D341Med (cell line): ENCODE measurements around the gene SWI5.
"Not testable (repeated sequence)": the region's sequence is repeated elsewhere in the genome, so short reads cannot be mapped to it uniquely, and the experiment has no call there.

Experiments
- DNase-seq: peaks from one replicate; pipeline ENCODE4 v3.0.0; 2012; ENCODE audit warnings: low spot score

Gene SWI5

DNA sequence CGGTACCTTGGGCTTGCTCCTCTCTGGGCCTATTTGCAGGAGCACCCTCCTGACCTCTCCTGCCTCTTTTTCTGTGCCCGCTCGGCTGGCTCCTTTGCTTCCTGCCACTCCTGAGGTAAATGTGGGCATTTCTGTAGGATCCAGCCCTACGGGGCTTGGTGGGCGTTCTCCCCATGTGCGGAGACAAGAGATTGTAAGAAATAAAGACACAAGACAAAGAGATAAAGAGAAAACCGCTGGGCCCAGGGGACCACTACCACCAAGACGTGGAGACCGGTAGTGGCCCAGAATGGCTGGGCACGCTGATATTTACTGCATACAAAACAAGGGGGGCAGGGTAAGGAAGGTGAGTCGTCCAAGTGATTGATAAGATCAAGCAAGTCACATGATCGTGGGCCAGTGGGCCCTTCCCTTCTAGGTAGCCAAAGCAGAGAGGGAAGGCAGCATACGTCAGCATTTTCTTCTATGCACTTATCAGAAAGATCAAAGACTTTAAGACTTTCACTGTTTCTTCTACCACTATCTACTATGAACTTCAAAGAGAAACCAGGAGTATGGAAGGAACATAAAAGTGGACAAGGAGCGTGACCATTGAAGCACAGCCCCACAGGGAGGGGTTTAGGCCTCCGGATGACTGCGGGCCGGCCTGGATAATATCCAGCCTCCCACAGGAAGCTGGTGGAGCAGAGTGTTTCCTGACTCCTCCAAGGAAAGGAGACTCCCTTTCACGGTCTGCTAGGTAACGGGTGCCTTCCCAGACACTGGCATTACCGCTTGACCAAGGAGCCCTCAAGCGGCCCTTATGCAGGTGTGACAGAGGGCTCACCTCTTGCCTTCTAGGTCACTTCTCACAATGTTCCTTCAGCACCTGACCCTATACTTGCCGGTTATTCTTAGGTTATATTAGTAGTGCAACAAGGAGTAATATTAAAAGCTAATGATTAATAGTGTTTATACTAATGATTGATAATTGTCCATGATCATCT is 3.3 kb downstream of the SWI5 start:
- DNase-seq: not testable (repeated sequence)

DNA sequence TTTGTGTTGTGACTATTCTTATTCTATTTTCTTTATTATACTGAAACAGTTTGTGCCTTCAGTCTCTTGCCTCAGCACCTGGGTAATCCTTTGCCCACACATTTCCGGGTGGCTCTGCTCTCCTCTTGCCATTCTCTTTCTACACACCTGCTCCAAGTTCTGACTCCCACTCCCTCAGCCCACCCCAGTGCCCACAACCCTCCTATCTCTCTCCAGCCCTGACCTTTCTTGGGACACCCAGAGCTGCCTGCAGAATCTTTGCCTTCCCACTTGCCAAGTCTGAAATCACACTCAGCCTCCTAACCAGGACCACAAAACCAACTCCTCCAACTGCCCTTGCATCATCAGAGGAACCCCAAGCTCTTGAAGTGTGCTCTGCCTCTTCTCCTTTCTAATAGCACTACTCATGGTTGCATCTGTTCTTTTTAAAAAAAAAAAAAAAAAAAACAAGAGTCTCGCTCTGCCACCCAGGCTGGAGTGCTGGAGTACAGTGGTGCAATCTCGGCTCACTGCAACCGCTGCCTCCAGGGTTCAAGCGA is 4.1 kb downstream of the SWI5 start:
- DNase-seq: no peak

DNA sequence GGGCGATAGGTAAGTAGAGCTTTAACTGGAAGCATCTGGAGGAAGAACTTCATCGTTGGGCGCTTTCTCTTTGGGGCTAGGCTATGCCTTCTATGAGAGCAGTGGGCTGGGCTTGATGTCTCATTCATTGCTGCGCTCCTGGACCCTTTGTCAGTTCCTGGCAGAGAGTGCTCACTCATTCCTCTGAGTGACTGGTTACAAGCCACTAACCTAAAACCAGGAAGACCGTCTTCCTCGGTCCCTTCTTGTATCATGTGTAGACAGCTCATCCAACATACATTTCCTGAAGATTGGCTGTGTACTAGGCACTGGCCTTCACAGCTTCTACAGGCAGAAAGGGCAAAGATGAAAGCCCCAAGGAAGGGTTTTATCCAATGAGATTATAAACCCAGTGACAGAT is 6.4 kb downstream of the SWI5 start:
- no peak for DNase-seq

DNA sequence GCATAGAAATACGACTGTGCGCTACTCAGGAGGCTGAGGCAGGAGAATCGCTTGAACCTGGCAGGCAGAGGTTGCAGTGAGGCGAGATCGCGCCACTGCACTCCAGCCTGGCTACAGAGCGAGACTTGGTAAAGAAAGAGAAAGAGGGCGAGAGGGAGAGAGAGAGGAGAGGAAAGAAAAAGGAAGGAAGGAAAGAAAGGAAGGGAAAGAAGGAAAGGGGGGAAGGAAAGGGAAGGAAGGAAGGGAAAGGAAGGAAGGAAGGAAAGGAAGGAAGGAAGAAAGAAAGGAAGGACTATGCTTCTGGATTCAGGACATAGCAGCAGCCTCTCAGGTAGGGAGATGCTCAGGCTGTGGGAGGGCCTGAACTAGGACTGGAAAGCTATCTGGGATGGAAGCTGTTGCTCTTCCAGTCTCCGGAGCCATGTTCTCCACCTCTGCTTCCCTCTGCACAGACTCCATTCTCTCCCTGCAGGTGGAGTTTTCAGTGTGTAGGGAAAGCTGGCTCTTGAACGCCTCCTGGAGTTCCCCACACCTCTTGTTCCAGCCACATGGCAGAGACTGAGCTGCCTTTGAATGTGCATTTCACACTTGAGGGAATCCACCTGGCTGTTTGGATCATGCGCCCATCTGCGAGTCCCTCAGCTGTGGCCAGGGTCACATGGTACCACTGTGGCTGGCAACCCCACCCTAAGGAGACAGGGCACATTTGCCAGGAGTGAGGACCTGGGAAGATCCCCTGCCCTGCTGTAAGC is 9.1 kb downstream of the SWI5 start:
- no peak for DNase-seq

DNA sequence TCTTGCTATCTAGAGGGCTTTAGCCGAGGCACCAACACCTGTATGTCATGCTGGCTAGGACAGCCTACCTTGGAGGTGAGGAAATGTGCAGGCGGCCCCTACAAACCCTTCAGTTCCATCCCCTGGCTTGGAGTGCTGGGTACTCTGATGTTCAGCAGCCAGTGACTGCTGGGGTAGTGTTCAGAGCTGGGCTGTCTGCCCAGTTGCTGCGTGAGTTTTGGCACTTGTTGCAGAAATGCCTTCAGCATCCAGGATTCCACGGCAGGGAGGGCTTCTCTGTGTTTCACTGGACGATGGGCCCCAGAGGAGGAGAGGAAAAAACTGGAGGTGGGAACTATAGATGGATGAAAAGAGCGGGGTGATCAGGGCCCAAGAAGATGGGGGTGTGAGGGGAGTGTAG is 10.4 kb downstream of the SWI5 start:
- DNase-seq: no peak

DNA sequence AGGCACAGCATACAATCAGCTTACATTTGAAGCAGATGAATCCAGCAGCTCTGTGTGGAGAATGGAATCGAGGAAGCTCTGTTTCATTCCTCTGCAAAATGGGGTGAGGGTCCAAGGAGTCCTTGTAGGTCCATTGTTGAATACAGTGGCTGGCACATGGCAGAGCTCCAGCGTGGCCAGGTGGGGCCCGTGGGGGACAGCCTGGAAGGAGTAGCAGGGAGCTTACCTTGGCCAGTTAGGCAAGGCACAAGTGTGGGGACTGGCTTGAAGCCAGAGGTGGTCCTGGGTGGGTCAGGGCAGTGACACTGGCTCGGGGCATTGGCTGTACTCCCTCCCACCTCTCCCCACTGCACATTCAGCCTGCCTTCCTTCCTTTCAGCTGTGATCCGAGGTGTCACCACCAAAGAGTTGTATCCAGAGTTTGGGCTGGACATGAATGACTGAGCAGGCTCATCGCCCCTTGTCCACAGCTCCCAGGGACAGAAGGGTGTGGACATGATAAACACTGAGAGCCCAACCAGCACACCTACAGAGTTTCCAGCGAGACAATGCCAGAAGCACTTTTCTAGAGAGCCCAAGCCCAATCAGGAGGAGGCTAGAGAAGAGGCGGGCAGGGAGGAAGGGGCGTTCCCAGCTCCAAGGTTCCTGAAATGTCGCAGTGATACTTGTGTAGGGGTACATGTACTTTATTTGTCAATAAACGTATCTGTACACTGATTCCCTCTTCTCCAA is 12.4 kb downstream of the SWI5 start:
- DNase-seq: no peak

DNA sequence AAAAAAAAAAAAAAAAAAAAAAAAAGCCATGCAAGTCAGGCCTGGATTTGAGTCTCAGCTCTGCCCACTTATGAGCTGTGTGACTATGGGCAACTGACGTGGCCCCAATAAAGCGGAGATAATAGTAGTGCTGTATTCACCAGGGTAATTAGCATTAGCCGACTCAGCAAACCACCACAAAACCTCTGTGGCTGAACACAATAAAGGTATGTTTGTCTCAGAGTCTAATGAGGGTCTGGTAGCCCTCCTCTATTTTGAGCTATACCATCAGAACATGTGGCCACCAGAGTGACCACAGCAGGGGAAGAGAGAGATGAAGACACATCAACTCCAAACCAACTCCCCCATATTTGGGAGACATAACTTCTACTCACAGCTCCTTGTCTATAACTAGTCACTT is 15.9 kb downstream of the SWI5 start:
- DNase-seq: no peak

DNA sequence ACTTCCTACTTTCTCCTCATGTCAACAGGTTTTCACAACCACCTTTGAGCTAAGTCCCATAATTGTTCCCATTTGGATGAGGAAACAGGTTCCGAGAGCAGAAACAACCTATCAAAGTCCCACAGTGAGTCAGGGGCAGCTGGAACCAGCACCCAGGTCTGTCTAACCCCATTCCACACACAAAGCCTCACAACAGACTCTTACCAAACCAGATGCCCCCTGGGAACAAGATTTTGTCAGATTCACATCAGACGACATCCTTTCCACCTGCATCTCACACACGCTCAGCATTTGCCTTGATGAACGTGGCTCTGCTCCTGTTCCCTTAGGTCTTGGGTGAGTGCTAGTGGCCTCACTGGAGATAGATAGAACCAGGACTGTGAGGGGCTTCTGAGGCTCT is 17.0 kb downstream of the SWI5 start:
- DNase-seq: no peak

DNA sequence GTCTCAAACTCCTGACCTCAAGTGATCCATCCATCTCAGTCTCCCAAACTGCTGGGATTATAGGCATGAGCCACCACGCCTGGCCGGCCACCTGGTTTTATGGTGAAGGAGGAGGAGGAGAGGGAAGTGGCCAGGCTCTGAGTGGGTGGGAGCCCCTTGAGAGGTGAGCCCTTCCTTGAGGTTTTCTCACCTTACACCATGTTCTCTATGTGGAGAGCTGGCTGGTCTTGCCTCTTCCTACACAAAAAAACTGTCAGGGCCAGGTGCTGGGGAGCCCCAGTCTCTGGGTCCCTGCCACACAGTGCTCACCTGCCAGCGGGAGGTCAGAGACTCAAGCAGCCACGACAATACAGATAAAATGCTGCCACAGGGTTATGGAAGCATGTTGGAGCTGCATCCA is 18.1 kb downstream of the SWI5 start:
- no peak for DNase-seq

DNA sequence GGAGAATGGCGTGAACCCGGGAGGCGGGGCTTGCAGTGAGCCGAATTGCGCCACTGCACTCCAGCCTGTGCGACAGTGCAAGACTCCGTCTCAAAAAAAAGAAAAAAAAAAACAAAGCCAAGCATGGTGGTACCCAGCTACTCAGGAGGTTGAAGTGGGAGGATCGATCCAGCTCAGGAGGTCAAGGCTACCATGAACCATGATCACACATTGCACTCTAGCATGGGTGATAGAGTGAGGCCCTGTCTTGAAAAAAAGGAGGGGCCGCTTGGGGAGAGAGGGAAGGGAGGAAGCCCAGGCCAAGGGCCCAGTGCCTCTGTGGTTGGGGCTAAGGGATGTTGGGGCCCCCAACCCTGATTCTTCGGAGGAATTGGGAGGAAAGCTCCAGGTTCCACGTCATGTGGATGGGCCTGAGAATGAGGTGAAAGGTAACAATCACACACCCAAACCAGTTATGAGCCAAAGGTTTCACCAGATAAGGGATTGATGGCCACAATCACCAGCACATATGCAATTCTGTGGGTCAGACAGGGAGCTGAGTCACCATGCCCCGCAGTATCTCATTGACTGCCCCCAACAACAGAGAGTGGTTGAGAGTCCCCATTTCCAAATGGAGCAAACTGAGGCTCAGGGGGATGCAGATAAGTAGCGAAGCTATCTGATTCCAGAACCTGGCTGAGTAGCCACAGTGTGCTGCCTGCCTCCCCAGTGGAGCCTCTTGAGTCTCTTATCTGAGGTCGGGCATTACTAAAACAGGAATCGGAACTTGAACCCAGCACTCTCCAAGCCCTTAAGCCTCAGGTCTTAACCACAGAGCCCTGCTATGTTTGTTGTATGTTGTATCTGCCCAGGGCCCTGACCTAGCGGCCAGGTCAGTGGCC is 20.5 kb downstream of the SWI5 start:
- DNase-seq: no peak

DNA sequence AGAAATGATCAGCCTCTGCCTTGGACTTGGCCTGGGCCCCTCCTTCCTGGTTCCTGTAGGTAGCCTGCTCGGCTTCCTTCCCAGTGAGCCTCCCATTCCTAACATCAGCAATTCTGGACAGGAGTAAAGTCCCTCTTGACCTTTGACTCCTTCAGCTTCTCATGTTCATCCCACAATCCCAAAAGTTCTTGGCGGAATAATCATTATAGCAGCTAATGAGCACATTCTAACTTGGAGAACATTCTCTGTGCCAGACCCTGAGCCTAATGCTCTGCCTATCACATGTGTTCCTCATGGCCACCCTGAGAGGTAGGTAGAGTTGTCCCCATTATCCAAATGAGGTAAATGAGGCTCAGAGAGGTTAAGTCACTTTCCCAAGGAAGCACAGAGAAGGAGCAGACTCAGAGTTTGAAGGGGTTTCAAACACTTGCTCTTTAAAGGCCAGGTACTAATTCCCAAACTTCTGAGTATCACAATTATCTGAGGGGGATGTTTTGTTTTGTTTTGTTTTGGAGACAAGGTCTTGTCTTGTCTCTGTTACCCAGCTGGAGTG is 21.2 kb downstream of the SWI5 start:
- no peak for DNase-seq

DNA sequence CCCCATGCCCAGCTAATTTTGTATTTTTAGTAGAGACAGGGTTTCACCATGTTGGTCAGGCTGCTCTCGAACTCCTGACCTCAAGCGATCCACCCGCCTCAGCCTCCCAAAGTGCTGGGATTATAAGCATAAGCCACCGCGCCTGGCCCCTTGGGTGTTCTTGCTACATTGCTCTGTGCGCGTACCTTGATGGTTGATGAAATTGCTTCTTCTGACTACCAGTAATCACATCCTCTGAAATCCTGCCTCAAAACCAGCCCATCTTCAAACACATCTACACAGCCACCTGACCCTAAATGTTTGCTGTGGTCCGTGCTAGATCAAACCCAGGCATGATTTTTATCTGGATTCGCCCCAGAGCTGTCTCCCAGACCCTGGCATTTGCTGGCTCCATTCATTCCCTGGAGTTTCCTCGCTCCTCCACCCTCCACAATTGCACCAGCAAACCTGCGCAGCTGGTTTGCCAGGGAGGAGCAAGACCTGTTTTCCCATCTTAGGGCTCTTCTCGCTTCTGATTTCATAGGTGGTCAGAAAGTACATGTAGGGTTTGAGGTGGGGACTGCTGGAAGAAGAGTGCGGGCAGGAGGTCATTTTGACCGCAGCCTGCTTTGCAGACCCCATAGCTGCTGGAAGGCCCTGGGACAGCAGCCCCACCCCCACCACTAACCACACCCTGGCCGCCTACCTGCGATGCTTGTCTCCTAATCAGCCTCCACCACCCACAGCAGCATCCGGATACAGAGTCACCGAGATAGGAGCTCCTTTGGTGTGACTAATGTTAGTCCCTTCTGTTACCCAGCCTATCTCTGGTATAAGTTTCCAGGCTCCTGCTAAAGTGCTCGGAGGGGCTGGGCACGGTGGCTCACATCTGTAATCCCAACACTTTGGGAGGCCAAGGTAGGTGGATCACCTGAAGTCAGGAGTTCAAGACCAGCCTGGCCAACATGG is 22.7 kb downstream of the SWI5 start:
- DNase-seq: no peak

DNA sequence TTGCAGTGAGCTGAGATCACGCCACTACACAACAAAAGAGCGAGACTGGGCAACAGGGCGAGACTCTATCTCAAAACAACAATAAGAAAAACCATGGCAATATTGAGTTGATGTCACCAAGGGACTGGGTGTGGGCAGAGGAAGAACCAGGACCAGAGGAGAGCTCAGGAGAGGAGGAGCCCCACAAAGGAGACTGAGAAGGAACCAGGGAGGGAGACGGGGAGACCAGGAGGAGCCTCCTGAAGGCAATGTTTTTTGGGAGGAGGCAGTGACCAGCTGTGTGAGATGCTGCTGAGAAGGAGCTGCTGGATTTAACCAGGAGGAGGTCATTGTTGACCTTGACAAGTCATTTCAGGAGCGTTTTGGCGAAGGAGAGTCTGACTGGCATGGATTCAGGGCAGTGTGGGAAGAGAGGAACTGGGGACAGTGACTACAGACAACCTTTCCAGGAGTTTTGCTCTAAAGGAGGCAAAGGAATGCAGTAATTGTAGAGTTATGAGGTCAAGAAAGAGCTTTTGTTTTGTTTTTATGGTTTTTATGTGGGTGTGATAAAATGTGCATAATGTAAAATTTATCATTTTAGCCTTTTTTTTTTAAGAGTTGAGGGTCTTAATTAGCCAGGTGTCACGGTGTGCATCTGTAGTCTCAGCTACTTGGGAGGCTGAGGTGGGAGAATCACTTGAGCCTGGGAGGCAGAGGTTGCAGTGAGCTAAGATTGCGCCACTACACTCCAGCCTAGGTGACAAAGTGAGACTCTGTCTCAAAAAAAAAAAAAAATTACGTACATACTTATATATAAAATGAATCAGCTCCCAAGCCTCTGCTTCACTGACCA is 28.3 kb downstream of the SWI5 start:
- DNase-seq: no peak

DNA sequence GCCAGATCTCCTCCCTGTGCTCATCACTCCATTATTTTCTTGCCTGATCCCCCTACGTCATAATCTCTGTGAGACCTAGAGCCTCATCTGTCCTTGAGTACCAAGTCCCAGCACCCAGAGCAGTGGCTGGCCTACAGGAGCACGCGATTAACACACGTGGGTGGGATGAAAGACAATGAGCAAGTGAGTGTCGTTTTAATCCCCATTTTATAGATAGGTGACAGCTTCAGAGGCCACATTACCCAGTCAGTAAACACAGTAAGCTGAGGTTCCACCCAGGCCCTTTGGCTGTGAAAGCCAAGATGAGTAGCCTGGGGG is 28.9 kb downstream of the SWI5 start:
- DNase-seq: peak; percentile 67

DNA sequence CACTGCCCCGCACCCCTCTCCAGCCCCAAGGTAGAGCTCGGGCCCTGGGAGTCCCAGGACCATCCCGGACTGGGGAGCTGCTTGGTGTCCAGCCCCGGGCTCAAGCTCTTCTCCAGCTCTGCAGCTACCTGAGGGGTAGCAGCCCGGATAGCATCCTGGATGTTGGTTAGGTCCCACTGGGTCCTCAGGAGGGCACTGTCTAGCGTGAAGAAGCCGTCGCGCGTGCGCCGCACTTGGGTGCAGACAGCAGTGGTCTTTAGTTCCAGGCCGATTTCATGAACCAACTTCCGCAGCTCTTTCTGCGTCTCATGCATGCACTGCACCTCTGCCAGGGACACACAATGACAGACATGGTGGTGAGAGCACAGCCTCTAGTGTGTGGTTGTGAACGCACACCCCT is 33.5 kb downstream of the SWI5 start:
- DNase-seq: no peak

DNA sequence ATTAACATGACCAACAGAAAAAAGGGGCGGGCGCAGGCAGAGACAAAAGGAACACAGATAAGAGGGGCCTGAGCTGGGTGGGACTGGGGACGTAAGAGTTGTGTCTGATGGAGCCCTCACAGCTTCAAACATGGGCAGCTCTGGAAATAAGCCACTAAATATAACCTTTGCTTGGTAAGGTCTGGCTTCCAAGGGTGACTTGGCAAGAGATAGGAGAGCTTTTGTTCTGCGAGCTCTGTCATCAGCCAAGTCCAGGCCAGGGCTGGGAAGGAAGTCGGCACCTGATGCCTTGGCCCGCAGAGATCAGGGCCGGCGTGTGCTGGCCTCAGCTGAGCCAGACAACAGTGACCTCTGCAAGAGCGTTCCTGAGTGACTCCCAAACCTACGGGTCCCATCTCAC is 34.4 kb downstream of the SWI5 start:
- DNase-seq: no peak

DNA sequence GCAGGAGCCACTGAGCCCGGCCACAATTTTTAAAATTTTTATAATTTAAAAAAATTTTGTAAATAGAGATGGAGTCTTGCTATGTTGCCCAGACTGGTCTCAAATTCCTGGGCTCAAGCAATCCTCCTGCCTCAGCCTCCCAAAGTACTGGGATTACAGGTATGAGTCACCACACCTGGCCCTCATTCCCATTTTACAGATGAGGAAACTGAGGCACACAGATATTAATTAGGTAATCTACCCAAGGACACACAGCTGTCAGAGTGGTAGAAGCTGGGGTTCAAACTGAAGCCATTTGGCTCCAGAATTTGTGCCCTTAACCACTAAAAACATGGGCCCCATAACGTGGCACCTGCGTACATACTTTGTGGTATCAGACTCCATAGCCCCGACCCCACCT is 38.6 kb downstream of the SWI5 start:
- DNase-seq: no peak

DNA sequence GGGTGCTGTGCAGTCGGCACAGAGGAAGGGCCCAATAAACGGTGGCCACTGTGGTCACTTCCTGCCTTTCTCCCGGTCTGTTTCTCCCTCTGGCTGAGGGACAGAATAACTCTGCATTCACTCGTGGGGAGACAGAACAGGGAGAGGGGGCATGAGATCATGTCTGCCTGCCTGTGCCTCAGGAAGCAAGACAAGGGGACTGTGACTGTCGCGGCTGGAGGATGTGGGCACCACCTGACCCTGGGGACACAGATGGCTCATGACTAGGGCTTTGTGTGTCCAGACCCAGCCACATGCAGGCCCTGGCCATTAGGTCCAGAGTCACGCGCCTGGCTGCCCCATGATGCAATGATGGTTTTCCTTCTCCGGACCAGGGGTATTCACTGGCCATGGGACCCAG is 40.3 kb downstream of the SWI5 start:
- DNase-seq: no peak

DNA sequence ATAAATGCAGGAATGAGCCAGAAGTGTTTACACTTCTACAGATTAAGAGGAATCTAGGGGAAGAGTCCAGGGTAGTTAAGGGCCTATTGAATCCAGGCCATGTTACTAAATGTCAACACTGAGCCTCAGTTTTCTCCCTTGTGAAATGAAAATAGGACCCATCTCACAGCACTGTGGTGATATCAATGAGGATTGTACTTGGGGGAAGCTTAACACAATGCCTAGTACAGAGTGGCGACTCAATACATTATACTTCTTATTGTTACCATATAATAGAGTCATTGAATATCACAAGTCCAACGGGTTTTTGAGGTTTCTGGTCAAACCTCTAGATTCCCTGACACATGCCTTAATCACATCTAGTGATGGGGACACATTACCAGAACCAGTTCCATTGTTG is 41.6 kb downstream of the SWI5 start:
- DNase-seq: no peak
